NCI-H510A (cell line): ENCODE results near the gene PGP.

ENCODE experiments used
- DNase-seq: peaks from one replicate; lab custom pipeline; 2025; lab: John Stamatoyannopoulos, UW

The PGP gene

GRCh38 chr16:2237493-2238149 is 23.0 kb upstream of the PGP start:
- DNase-seq = no peak

GRCh38 chr16:2237102-2237482 is 22.5 kb upstream of the PGP start:
- DNase-seq = no peak

GRCh38 chr16:2236337-2237101 is 21.9 kb upstream of the PGP start, which contains the start of gene DNASE1L2:
Gene DNASE1L2, plus strand, starts transcription at chr16:2236444. Its CDS starts 373 bp downstream, at chr16:2236817.
- DNase-seq = no peak

GRCh38 chr16:2235695-2236336 is 21.2 kb upstream of the PGP start:
- no peak for DNase-seq

- DNase-seq = no peak
Observed at GRCh38 chr16:2235234-2235651, 20.6 kb upstream of the PGP start.

GRCh38 chr16:2234813-2235170 is 20.2 kb upstream of the PGP start:
- no peak for DNase-seq

GRCh38 chr16:2233872-2234812 is 19.5 kb upstream of the PGP start:
- DNase-seq = peak; percentile 90

- no peak for DNase-seq
Observed at GRCh38 chr16:2233046-2233775, 18.6 kb upstream of the PGP start.

GRCh38 chr16:2232094-2232990 is 17.7 kb upstream of the PGP start:
- no peak for DNase-seq

GRCh38 chr16:2231016-2231931 is 16.6 kb upstream of the PGP start:
- no peak for DNase-seq

GRCh38 chr16:2230376-2230775 is 15.7 kb upstream of the PGP start:
- no peak for DNase-seq

- no peak for DNase-seq
Observed at GRCh38 chr16:2229632-2230250, 15.1 kb upstream of the PGP start.

- DNase-seq = no peak
Observed at GRCh38 chr16:2229091-2229490, 14.5 kb upstream of the PGP start.

GRCh38 chr16:2228161-2228824 is 13.7 kb upstream of the PGP start:
- no peak for DNase-seq

GRCh38 chr16:2226918-2227317 is 12.3 kb upstream of the PGP start:
- DNase-seq = no peak

- DNase-seq = no peak
Observed at GRCh38 chr16:2226245-2226793, 11.7 kb upstream of the PGP start.

- DNase-seq = no peak
Observed at GRCh38 chr16:2223942-2224486, 9.4 kb upstream of the PGP start.
